Left ventricle myocardium inferior (tissue), 1 donor: ENCODE data around the gene GSG1L2. TPM values are rescaled to one million over a fixed set of nuclear protein-coding genes. Genes with fewer than 3 reads are reported as not detected.

Source experiments
- DNase-seq: peaks from one replicate; pipeline ENCODE4 v3.0.0-alpha.2; 2020
- H3K27ac ChIP-seq: fragments of 200-600 bp; replicated peaks from 2 replicates; pipeline ENCODE4 v1.8.0; 2021
- H3K27me3 ChIP-seq: fragments of 200-600 bp; 2 replicates; pipeline ENCODE4 v1.8.0; 2021; ENCODE audit warnings: low read depth
- H3K36me3 ChIP-seq: fragments of 200-600 bp; 2 replicates; pipeline ENCODE4 v1.8.0; 2021
- H3K4me1 ChIP-seq: fragments of 200-600 bp; 2 replicates; pipeline ENCODE4 v1.8.0; 2021
- H3K4me3 ChIP-seq: fragments of 200-600 bp; 2 replicates; pipeline ENCODE4 v1.8.0; 2021; ENCODE audit warnings: mild to moderate bottlenecking, moderate library complexity
- H3K9me3 ChIP-seq: fragments of 200-600 bp; replicated peaks from 2 replicates; pipeline ENCODE4 v1.8.0; 2021
- intact Hi-C: fragments of 100-400 bp; cut with micrococcal nuclease; formaldehyde crosslinking; loops from one replicate; pipeline ENCODE4 v1.11.0; 2022
- total RNA-seq: library from RNA; stranded (reverse); fragmentation: NEBNext Ultra II Directional; extraction: Animal tissue kit (Norgen Biotek cat#: 25700); gene quantifications from one replicate; pipeline ENCODE4 v1.2.1, GENCODE V29; 2021
- TF ChIP-seq, protein P1 (sequence below): fragments of 200-600 bp; IDR thresholded peaks from 2 replicates; pipeline ENCODE4 v1.8.0; 2021; ENCODE audit warnings: antibody characterized with exemption, mild to moderate bottlenecking, borderline replicate concordance
- donor health status: DM: no; HTN: yes; CAD: no; lungs with severe emphysema.

GSG1L2 gene
- total RNA-seq, 1 donor from 2014 or later, result not detected

DNA sequence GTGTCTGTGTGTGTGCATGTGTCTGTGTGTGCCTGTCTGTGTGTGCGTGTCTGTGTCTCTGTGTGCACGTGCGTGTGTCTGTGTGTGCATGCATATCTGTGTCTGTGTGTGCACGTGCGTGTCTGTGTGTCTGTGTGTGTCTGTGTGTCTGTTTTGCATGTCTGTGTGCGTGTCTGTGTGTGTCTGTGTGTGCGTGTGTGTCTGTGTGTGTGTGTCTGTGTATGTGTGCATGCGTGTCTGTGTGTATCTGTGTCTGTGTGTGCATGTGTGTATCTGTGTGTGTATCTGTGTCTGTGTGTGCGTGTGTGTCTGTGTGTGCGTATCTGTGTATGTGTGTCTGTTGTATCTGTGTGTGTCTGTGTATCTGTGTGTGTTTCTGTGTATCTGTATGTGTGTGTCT is 5.4 kb downstream of the GSG1L2 start:
- intact Hi-C loops, result no loop called here
- DNase-seq, result no peak
- no peaks in the 10 kb centered on the region for H3K36me3 ChIP-seq
- no peak overlapping the region for H3K27ac ChIP-seq
- peaks cover 6% of the 10 kb centered on the region for H3K4me1 ChIP-seq
- H3K4me3 ChIP-seq, result no peak overlapping the region
- TF ChIP-seq, protein P1, sequence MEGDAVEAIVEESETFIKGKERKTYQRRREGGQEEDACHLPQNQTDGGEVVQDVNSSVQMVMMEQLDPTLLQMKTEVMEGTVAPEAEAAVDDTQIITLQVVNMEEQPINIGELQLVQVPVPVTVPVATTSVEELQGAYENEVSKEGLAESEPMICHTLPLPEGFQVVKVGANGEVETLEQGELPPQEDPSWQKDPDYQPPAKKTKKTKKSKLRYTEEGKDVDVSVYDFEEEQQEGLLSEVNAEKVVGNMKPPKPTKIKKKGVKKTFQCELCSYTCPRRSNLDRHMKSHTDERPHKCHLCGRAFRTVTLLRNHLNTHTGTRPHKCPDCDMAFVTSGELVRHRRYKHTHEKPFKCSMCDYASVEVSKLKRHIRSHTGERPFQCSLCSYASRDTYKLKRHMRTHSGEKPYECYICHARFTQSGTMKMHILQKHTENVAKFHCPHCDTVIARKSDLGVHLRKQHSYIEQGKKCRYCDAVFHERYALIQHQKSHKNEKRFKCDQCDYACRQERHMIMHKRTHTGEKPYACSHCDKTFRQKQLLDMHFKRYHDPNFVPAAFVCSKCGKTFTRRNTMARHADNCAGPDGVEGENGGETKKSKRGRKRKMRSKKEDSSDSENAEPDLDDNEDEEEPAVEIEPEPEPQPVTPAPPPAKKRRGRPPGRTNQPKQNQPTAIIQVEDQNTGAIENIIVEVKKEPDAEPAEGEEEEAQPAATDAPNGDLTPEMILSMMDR, result no peak
- H3K27me3 ChIP-seq, result peaks cover 4% of the 10 kb centered on the region
- no peaks in the 10 kb centered on the region for H3K9me3 ChIP-seq

DNA sequence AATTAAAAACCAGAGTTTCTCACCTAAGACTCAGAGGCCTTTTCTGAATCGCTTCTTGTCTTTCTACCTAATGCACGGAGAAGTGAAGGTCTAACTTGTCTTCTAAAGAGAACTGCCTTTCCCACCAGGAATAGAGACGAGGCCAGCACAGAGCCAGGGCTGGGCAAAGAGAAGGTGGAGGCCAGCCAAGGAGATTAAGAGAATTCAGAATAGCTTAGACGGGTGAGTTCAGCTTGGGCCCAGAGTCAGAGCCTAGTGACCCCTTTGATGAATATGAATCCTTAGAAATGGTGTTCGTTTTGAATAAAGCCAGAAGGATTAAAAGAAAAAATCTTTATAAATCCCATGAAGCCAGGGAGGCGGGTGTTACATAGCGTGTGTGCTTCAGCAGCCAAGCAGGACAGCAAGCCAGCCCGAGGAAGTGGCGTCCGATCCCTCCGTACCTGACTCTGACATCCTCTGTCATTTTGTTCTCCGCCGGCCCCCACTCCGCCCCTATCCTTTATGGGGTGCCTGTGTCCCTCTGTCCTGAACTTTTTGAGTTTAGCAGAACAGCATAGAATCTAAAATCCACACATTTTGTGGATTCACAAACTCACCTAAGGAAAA is 7.4 kb downstream of the GSG1L2 start:
- DNase-seq, result no peak
- Histone ChIP-seq H3K4me3 (no peak overlapping the region), H3K4me1 (peaks cover 24% of the 10 kb centered on the region), H3K27ac (peak overlapping the region; percentile 38), H3K9me3 (no peaks in the 10 kb centered on the region), H3K27me3 (peaks cover 4% of the 10 kb centered on the region), H3K36me3 (no peaks in the 10 kb centered on the region)
- intact Hi-C loops, result no loop called here
- TF ChIP-seq, protein P1, result no peak

DNA sequence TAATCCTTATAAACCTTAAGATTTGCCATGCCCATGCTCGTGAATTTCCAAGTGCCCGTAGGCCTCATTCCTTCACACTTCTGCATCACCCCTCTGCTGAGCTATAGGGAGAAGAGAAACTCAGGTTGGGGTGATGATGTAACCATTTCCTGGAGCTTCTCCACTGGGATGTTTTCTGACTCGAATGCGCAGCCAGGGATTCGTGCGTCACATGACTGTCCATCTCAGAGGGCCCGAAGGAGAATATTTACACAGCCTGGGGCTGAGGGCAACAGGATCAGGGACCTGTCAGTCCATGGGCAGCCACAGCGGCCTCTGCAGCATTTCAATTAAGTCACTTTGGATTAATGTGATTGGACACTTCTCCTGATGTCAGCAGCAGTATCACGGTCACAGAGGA is 8.7 kb downstream of the GSG1L2 start:
- intact Hi-C loops, result no loop called here
- H3K4me1 ChIP-seq, result peaks cover 24% of the 10 kb centered on the region
- peaks cover 8% of the 10 kb centered on the region for H3K27me3 ChIP-seq
- DNase-seq, result no peak
- no peak overlapping the region for H3K27ac ChIP-seq
- TF ChIP-seq, protein P1, result no peak
- no peak overlapping the region for H3K4me3 ChIP-seq
- no peaks in the 10 kb centered on the region for H3K9me3 ChIP-seq
- no peaks in the 10 kb centered on the region for H3K36me3 ChIP-seq

DNA sequence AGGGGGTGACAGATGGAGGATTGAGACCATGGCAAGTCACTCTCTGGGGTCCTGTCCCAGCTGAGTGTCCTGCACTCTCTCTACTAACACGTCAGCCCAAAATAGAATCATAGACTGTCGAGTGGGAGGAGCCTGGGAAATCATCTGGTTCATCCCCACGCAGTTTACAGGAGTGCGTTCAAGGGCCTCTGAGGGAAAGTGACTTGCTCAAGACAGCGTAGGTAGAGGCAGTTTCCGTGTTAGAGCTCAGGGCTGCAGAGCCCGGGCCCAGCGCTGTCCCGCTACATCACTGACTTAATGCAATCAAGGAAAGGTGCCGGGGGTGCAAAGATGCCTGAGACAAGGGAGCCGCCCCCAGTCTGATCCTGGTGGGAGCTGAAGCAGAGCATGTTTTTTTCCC is 10.3 kb downstream of the GSG1L2 start:
- Histone ChIP-seq H3K27ac (peak overlapping the region; percentile 30), H3K27me3 (peaks cover 8% of the 10 kb centered on the region)
- TF ChIP-seq, protein P1, result no peak

DNA sequence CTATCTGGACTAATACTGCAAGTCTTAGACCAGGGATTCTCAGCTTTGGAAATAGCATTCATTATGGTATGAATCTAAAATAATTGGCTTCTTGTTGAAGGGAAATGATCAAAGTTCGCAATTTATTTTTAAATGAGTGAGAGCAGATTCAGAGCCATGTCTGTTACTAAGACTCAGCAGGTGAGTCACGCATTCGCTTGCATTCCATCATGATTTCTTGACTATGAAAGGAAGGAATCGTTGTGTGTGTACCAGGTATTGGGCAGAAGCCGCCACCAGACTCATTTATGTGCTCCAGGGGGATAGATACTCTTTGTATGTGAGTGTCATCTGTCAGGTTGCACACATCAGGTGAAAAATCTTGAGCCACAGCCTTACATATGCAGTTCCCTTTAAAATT is 10.8 kb downstream of the GSG1L2 start:
- H3K4me1 ChIP-seq, result peaks cover 24% of the 10 kb centered on the region
- no peak overlapping the region for H3K4me3 ChIP-seq
- TF ChIP-seq, protein P1, result no peak
- no peaks in the 10 kb centered on the region for H3K36me3 ChIP-seq
- peaks cover 8% of the 10 kb centered on the region for H3K27me3 ChIP-seq
- no peak for DNase-seq
- intact Hi-C loops, result no loop called here
- H3K27ac ChIP-seq, result peak overlapping the region; percentile 30
- H3K9me3 ChIP-seq, result no peaks in the 10 kb centered on the region

More for the DNA sequence above, 10.3 kb downstream of the GSG1L2 start:
- no peaks in the 10 kb centered on the region for H3K36me3 ChIP-seq
- DNase-seq, result no peak
- intact Hi-C loops, result no loop called here
- peaks cover 24% of the 10 kb centered on the region for H3K4me1 ChIP-seq
- no peak overlapping the region for H3K4me3 ChIP-seq
- H3K9me3 ChIP-seq, result no peaks in the 10 kb centered on the region
